Skeletal muscle cell (primary cell): ENCODE measurements around the gene TMEM217.

Experiments
- DNase-seq: peaks from one replicate; pipeline ENCODE4 v3.0.0-alpha.2; 2010; ENCODE audit warnings: low read depth
- H3K4me3 ChIP-seq: 2 replicates; pipeline ENCODE4 v1.5.1; 2011; ENCODE audit warnings: low read depth, mild to moderate bottlenecking, control low read depth, low read length, moderate library complexity

The TMEM217 gene

DNA sequence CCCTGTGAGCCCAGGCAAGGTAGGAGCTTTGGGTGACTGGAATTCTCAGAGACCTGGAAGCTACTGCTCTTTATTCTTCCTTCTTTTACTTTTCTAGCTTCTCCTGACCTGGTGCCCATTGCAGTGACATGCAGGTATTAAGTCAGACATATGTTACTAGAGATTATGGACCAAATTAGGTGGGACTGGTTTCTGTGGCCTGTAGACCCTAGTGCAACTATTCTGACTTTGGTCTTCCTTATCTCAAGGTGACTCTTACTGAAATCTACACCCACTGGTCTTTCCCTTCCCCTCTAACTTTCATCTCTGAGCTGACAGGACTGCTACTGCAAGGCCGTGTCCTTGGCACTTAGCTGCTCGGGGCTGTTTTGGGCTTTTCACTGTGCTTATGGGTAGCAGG lies 24.4 kb upstream of the TMEM217 start:
- no peak overlapping the region for H3K4me3 ChIP-seq
- no peak for DNase-seq

DNA sequence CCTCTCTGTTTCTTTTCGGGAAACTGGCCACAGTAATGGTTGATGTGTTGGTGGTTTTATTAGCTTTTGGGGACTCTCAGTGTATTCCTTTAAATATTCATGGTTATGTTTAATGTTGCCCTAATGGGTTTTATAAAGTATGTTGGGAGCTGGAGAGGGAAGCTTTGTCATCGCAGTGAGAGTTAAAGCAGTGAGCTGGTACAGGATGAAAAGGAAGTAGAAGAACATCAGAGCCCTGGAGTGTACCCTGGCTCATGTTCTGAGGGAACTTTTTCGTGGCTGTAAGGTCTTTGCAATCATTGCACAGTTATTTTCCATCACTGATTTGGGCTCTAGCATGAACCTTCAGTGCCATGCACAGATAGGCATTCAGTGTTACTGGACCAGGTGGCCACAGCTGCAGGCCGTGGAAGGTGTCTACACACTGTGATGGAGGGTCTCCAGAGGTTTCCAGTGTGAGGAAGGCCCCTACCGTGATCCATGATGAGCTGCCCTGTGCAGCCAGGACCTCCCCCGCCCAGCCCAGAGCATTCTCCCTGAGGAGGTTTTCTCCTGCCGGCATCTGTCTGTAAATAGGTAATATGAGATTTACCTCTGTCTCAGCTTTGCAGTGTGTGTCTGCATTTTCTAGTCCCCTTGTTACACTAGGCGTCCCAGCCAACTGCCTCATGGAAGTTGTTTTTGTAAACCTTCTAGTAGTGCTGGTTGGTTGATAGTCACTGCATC lies 22.4 kb upstream of the TMEM217 start:
- no peak overlapping the region for H3K4me3 ChIP-seq
- DNase-seq = no peak

DNA sequence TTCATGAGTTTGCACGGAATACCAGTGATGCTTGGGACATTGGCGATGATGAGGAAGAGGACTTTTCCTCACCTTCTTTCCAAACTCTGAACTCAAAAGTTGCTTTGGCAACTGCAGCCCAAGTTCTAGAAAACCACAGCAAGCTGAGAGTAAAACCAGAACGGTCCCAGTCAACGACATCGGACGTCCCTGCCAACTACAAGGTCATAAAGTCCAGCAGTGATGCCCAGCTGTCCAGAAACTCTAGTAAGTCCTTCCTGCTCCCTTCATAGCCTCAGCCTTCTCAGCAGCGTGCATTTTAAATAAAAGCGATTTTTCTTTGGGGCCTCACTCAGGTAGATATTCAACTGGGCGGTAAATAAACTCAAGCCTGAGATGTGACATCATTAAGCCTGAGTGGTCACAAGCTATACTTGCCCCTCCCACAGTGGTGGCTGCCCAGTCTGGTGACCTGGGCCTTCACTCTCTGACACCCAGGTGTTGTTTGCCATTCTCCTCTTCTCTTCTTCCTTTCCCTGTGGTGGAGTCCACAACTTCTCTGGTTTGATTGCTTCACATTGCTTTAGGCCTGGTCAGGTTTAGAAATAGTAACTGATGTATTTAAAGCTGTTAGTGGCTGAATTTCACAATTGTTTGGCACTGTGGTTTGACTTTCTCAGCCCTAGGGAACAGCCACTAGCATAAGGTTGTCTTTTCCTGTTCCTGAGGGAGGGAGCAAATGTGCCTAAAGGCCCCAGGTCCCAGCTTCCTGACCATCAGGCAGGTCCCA lies 21.6 kb upstream of the TMEM217 start:
- DNase-seq = peak; percentile 60

DNA sequence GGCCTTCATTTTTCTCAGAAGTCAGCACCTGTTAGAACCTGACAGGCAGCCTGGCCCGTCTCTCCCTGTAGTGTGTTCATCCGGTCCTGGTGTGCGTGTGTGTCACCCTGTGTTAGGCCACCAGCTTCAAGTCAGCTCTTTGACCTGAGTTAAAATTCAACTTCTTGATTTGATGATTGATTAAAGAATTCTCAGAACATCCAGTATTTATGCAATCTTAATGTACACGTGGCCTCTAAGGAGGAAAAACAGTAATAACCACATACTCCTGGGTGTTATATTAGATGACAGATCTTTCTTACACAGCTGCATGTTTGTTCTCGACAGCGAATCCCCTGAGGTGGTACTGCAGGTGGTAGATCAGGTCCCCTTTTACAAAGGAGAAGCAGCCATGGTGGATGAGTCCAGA lies 19.1 kb upstream of the TMEM217 start:
- no peak for DNase-seq
- no peak overlapping the region for H3K4me3 ChIP-seq

More for the DNA sequence above, 21.6 kb upstream of the TMEM217 start:
- no peak overlapping the region for H3K4me3 ChIP-seq

DNA sequence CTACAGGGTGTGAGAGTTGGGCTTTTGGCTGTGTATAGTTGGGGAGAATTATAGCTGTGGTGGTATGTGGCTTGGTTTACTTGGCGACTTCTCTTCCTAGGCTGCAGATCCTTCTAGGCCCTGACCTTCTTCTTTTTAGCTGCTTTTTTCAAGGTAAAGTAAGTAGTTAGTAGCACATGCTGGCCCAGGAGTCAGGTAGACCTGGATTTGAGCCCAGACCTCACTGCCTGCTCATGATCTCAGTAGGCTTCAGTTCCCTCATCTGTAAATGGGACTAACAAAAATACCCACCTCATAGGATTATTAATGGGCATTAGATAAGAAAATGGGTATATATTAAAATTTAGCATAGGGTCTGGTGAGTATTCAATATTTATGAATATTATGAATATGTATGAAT lies 17.4 kb upstream of the TMEM217 start:
- H3K4me3 ChIP-seq = no peak overlapping the region

DNA sequence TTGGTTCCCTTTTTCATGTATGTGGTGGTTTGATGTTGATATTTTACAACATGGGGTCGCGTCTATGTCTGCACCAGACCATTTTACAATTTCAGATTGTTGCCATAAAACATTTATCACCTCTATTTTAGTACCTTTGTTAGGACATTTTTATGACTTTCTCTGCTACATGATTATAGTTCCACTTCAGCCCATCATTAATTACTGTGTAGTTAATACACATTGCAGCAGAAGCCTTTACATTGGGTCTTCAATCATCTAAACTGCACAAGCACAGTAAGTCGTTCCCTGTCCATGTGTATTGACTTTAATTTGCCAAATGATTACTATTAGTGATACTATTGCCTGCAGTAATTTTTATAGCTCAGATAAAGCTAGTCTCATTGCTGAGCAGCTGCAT lies 15.7 kb upstream of the TMEM217 start:
- H3K4me3 ChIP-seq = no peak overlapping the region
- no peak for DNase-seq

More for the DNA sequence above, 17.4 kb upstream of the TMEM217 start:
- no peak for DNase-seq

DNA sequence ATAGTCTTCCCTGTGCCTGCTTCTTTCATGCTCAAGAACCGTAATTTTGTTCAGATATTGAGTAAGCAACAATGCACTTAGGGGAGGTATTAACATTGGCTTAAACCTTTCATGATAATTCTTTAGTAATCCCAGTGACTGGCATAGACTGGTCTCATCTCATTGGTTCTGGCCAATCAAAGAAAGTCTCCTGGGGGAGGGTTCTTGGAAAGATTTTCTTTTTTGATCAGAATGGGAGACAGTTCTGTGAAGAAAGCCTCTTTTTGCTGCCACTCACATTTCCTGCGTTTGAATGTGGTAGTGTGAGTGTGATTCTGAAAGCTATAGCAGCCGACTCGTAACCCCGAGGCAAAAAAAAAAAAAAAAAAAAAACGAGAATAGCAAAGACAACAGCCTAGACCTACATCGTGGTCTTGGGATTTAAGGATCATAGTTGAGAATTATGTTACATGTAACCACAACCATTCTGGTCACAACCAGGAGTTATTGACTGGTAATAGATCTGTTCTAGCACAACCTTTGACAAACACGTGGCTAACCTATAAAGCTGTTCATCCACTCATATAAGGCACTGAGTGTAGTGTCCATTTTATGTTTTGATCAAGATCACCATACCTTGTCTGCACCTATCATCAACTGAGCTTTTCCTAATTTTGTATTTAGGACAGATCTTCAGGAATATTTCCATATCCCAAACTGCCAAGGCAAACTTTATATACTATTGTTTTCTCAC lies 15.1 kb upstream of the TMEM217 start:
- DNase-seq = no peak
- no peak overlapping the region for H3K4me3 ChIP-seq

- H3K4me3 ChIP-seq = no peak overlapping the region
- DNase-seq = no peak
Observed at GRCh38 chr6:37269105-37269504, 11.2 kb upstream of the TMEM217 start.

- no peak for DNase-seq
- H3K4me3 ChIP-seq = no peak overlapping the region
Observed at GRCh38 chr6:37265860-37266259, 7.9 kb upstream of the TMEM217 start.

DNA sequence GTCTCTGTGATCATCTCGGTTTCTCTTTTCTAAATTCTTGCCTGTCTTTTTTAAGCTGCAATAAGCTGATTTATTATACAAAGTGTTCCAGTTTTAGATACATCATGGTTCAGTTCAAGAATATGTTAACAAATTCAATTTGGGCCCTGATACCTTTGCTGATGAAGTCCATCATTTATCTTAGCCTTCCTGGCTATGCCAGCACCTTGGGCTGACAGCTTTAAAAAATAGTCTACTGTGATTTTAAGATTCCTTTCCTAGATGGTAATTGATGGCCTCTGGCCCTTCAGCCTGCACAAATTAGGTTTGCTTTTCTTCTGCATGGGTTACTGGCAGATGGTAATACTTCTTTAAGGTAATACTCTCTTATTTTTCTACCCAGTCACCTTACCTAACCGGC lies 7.1 kb upstream of the TMEM217 start:
- no peak for DNase-seq
- H3K4me3 ChIP-seq = no peak overlapping the region

GRCh38 chr6:37262446-37263026 lies 4.6 kb upstream of the TMEM217 start:
- no peak overlapping the region for H3K4me3 ChIP-seq
- no peak for DNase-seq

DNA sequence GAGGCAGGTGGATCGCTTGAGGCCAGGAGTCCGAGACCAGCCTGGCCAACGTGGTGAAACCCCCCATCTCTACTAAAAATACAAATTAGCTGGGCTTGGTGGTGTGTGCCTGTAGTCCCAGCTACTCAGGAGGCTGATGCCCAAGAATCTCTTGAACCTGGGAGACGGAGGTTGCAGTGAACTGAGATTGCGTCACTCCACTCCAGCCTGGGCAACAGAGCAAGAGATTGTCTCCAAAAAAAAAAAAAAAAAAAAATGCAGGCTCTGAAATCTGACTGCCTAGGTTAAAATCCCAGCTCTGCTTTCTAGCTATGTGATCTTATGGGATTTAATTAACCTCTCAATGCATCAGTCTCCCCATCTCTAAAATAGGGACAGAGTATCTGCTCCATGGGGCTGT lies 3.3 kb upstream of the TMEM217 start:
- no peak for DNase-seq
- H3K4me3 ChIP-seq = no peak overlapping the region

- no peak overlapping the region for H3K4me3 ChIP-seq
- DNase-seq = no peak
Observed at GRCh38 chr6:37260444-37260843, 2.5 kb upstream of the TMEM217 start.

DNA sequence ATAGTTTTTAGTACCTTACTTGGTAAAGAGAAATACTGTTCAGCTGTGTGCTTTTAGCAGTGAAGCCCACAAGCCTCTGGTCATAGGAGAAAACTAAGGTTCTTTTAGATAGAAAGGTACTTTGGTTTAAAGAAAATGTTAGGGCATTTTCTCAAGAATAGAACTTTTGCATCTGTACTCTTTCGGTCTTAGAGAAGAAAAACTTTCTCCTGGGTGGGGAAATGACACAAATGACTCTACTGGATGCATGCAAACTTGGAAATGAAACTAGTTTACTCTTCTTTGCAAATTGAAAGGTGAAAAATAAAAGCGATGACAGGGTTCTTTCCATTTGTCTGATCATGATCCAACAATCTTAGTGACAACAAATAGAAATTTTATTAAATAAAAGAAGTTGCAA lies 2.1 kb upstream of the TMEM217 start:
- DNase-seq = no peak
- no peak overlapping the region for H3K4me3 ChIP-seq

DNA sequence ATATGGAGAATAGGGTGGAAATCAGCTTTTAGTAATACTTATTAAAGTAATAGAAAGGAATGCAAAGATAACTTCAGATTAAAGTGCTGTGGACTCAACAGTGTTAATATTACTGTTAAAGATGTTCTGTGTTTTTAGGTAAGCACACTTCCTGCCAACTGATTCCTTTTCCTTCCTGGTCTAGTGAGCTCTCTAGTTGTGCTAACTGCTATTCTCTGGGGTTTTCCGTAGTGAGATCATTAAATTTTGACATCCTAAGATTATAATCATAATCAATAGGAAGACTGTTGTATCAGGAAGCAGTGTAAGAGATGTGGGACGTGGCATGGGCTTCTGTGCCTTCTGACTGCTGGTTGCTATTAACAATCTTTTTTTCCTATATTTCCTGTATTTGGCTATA lies 1.2 kb upstream of the TMEM217 start:
- peak overlapping the region; percentile 98 for H3K4me3 ChIP-seq
- no peak for DNase-seq

DNA sequence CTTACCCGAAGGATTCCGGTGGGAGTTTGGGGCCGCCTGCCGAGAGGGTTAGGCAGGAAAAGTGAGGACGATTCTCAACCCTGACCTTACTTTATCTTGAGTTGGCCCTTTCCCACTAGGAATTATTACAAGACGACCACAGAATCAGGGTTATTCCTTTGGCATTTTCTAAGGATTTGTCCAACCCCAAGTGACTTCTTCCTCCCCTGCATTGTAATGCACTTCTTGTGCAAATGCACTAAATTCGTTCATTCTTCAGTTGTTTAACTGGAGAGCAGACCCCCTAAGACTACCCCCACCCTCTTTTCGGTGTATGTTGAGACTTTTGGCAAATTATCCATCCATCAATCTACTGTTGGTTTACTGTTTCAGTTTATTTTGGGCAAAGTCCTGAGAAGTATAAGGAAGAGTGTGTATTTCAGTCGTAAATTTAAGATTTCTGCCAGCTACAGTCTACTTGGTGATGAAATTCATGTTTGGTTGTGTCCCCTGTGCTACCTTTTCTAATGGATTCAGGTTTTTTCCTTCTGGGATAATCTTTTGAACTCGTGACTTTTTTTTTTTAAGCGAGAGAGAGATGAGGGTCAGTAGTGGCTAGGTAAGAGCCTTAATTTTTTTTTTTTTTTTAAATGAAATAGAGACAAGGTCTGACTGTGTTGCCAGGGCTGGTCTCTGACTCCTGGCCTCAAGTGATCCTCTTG lies 611 bp upstream of the TMEM217 start:
- no peak for DNase-seq

GRCh38 chr6:37257320-37257633 lies 667 bp downstream of the TMEM217 start:
- peak overlapping the region; percentile 98 for H3K4me3 ChIP-seq
- DNase-seq = no peak

More for the DNA sequence above, 611 bp upstream of the TMEM217 start:
- H3K4me3 ChIP-seq = peak overlapping the region; percentile 98

GRCh38 chr6:37256692-37257319 lies 1.1 kb downstream of the TMEM217 start:
- DNase-seq = no peak
- peak overlapping the region; percentile 98 for H3K4me3 ChIP-seq

- no peak for DNase-seq
- H3K4me3 ChIP-seq = no peak overlapping the region
Observed at GRCh38 chr6:37254881-37255280, 3.1 kb downstream of the TMEM217 start.
